Measurements from ENCODE around the gene SGPP1.

- TF ChIP-seq CTCF (IDR thresholded peaks at IDR 0.05; ENCODE audit: insufficient read depth, low read length) (no peak), REST (IDR thresholded peaks at IDR 0.05; ENCODE audit: insufficient replicate concordance, low read depth) (no peak)
Observed at GRCh38 chr14:63672417-63673180, 55.3 kb downstream of the SGPP1 start.

Data from HL-60 (cell line).